ENCODE measurements around the gene PRUNE2.
"Not testable (repeated sequence)": the region's sequence is repeated elsewhere in the genome, so short reads cannot be mapped to it uniquely, and the experiment has no call there.

DNA sequence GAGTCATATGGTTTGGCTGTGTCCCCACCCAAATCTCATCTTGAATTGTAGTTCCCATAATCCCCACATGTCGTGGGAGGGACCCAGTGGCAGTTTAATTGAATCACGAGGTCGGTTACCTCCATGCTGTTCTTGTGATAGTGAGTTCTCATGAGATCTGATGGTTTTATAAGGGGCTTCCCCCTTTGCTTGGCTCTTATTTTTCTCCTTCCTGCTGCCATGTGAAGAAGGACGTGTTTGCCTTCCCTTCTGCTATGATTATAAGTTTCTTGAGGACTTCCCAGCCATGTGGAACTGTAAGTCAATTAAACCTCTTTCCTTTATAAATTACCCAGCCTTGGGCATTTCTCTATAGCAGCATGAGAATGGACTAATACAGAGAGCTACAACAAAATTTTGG is 163.0 kb downstream of the PRUNE2 start:
- TF ChIP-seq, protein P1, sequence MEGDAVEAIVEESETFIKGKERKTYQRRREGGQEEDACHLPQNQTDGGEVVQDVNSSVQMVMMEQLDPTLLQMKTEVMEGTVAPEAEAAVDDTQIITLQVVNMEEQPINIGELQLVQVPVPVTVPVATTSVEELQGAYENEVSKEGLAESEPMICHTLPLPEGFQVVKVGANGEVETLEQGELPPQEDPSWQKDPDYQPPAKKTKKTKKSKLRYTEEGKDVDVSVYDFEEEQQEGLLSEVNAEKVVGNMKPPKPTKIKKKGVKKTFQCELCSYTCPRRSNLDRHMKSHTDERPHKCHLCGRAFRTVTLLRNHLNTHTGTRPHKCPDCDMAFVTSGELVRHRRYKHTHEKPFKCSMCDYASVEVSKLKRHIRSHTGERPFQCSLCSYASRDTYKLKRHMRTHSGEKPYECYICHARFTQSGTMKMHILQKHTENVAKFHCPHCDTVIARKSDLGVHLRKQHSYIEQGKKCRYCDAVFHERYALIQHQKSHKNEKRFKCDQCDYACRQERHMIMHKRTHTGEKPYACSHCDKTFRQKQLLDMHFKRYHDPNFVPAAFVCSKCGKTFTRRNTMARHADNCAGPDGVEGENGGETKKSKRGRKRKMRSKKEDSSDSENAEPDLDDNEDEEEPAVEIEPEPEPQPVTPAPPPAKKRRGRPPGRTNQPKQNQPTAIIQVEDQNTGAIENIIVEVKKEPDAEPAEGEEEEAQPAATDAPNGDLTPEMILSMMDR (IDR thresholded peaks at IDR 0.05), result not testable (repeated sequence)
- not testable (repeated sequence) for TF ChIP-seq POLR2A (IDR thresholded peaks at IDR 0.05)
